ENCODE measurements around the gene SVOPL. TPM values are rescaled to one million over a fixed set of nuclear protein-coding genes. Genes with fewer than 3 reads are reported as not detected.

Gene SVOPL
- total and polyA plus RNA-seq, 9 of the 15 experiments (the other 6 are each of a cell fraction or from before 2014, with no cell fraction given) = 0.13 to 0.42 (median 0.20) TPM; not detected in 6

- H4K20me1 ChIP-seq (replicated peaks; ENCODE audit: control insufficient read depth, insufficient read depth, low read length) = no peaks in the 10 kb centered on the region
- no peaks in the 10 kb centered on the region for H3K79me2 ChIP-seq (ENCODE audit: control insufficient read depth, insufficient read depth, low read length)
- BruUV-seq (replicated peaks) = no TSS peak
- no peak for ATAC-seq
- H2AFZ ChIP-seq (ENCODE audit: low read depth, low read length) = no peak overlapping the region
- no peak overlapping the region for H3K4me2 ChIP-seq (ENCODE audit: insufficient read depth, low read length)
- in situ Hi-C loops (cut with MboI) = no loop called here
- H3K9me3 ChIP-seq (replicated peaks; ENCODE audit: control insufficient read depth, insufficient read depth, low read depth, low read length) = no peaks in the 10 kb centered on the region
- peaks cover 36 to 44% of the 10 kb centered on the region in 2 experiments for H3K27me3 ChIP-seq (ENCODE audit: control insufficient read depth in 2 of 2, insufficient read depth in 2 of 2, low read length in 2 of 2)
- H3K9me1 ChIP-seq (ENCODE audit: control insufficient read depth, insufficient read depth, low read length) = no peaks in the 10 kb centered on the region
- no peaks in the 10 kb centered on the region; a peak in 1 of 5 replicates for H3K4me1 ChIP-seq (replicated peaks in 1 of 2; ENCODE audit: control insufficient read depth in 2 of 2, insufficient read depth in 2 of 2, low read length in 2 of 2)
- no peak overlapping the region for H3K4me3 ChIP-seq
- ChIA-PET CTCF (ENCODE audit: low intra/inter-chr PET ratio) (no interaction called here), POLR2A (no interaction called here)
- H3K9ac ChIP-seq (ENCODE audit: insufficient read depth in 1 of 2, low read depth in 2 of 2, low read length in 2 of 2) = no peak overlapping the region
- 4% methylated on average over 10 of the region's 10 CpGs for WGBS (ENCODE audit: insufficient coverage, low coverage, missing lambda C conversion rate)
- no peak overlapping the region for H3K27ac ChIP-seq (ENCODE audit: extremely low read depth, low read depth, low read length)
- intact Hi-C loops (cut with micrococcal nuclease) = no loop called here
- FAIRE-seq = no peak
- H3K36me3 ChIP-seq (ENCODE audit: control insufficient read depth, insufficient read depth, low read length) = no peaks in the 10 kb centered on the region
- no peak for DNase-seq (ENCODE audit: extremely low read depth in 1 of 4, low spot score in 3 of 4)
- TF ChIP-seq CSDE1 (IDR thresholded peaks at IDR 0.05) = no peak
- TF ChIP-seq TCF3 (CRISPR knock-in tag; IDR thresholded peaks at IDR 0.05) = no peak
- no peak for TF ChIP-seq IFI16 (CRISPR knock-in tag; IDR thresholded peaks at IDR 0.05)
- no peak for TF ChIP-seq ZNF407 (IDR thresholded peaks at IDR 0.05; ENCODE audit: low read depth)
- no peak for TF ChIP-seq ZNF384 (IDR thresholded peaks at IDR 0.05; ENCODE audit: low read depth, low read length)
- TF ChIP-seq TSC22D4 (tag; IDR thresholded peaks at IDR 0.05) = no peak
- TF ChIP-seq RBM14 (IDR thresholded peaks at IDR 0.05; ENCODE audit: borderline replicate concordance, insufficient read depth, low read depth, low read length) = no peak
- no peak for TF ChIP-seq ATF3 (IDR thresholded peaks at IDR 0.05)
- TF ChIP-seq ATF3 (CRISPR knock-in tag; conservative IDR thresholded peaks at IDR 0.05) = no peak
- no peak for TF ChIP-seq SRSF3 (IDR thresholded peaks at IDR 0.05; ENCODE audit: insufficient read depth, low read length)
- no peak for TF ChIP-seq ZC3H4 (CRISPR knock-in tag; IDR thresholded peaks at IDR 0.05; ENCODE audit: borderline replicate concordance)
Measured at GRCh38 chr7:138727336-138728099, 26.4 kb upstream of the SVOPL start.

All from K562 (cell line).